Measurements from ENCODE around the gene RAP1A.

Gene RAP1A

GRCh38 chr1:111619635-111620440 lies at the start of gene RAP1A:
Gene RAP1A (plus strand): TSS chr1:111619789. CDS start chr1:111691361, 71,572 bp downstream.
- DNase-seq: peak; percentile 95

- DNase-seq: no peak
Observed at GRCh38 chr1:111569913-111570312, 49.7 kb upstream of the RAP1A start.

DNA sequence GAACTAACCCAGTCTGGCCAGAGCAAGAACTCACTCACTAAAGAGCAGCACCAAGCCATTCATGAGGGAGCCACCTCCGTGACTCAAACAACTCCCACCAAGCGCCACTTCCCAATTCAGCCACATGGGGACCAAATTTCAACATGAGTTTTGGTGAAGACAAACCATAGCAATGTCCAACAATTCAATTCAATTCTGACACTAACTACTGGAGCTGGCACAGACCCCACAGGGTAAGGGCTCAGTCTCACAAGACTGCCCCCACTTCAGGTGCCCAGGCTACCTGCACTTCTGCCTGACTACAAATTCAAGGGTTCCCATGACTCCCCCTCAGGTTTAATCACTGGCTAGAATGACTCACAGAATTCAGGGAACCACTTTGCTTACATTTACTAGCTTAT lies 48.8 kb upstream of the RAP1A start:
- peak; percentile 52 for DNase-seq

GRCh38 chr1:111571239-111571638 lies 48.4 kb upstream of the RAP1A start:
- DNase-seq: no peak

DNA sequence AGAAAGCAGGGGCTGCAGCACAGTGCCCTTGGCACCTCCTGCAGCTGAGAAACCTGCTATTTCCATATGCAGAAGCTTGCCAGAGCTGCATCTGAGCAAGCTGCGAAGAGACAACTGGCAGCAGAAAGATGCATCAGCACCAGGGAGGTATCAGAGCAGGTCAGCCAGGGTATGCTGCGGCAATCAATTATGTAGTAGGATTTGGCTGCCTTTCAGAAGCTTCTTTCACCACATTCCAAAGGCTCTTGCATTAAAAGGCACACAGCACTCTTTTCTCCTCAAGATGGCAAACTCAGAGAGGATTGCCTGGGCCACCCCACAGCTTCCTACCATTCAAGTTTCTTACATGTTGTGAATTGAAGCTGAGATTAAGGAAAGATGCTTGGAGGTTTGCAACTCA lies 47.6 kb upstream of the RAP1A start:
- DNase-seq: no peak

DNA sequence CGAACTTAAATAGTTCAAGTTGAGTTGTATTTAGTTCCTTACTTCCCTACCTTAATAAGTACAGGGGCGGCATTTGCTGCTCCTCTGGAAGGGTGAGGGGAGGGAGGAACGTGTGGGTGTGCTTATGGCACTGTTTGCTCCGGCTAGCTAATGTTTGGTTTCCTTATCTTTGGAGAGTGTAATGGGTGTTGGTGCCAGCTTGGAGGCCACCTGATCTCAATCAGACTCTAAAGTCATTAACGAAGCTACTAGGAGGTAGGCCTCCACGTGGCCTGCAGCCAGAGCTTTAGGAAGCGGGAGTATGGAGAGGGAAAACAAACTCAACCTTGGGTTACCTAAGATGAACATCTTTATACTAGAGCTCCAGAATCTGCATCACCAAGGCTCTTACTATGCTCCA lies 43.0 kb upstream of the RAP1A start:
- DNase-seq: no peak

- no peak for DNase-seq
Observed at GRCh38 chr1:111577814-111578213, 41.8 kb upstream of the RAP1A start.

DNA sequence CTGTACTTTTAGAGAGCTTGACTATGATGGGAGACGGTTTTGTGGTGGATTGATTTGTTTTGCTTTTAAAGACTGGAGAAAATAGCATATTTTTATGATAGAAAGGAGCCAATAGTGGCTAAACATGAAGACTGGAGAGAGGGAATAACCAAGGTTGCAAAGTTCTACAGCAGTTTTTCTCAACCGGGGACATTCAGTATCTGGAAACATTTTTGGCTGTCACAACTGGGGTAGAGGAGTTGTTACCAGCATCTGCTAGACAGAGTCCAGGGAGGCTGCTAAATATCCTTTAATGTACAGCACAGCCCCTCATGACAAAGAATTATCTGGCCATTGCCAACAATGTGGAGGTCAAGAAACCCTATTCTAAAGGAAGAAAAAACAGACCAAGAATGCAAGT lies 38.4 kb upstream of the RAP1A start:
- DNase-seq: no peak

DNA sequence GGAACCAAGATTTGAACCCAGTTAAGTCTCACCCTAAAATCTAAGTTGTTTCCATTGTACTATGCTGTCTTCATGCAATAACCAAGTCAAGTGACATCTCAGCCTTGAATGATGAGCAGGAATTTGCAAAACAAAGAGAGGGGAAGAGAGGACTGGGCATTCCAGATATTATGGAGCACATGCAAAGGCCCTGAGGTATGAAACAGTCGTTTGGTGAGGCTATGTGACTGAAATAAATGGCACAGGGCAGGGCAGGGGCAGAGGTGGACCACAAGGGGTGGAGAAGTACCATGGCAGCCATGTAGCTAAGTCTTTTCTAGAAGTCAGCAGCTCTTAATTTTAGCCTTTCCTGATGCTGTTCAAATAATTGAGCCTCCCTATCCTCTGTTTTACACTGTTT lies 37.6 kb upstream of the RAP1A start:
- no peak for DNase-seq

DNA sequence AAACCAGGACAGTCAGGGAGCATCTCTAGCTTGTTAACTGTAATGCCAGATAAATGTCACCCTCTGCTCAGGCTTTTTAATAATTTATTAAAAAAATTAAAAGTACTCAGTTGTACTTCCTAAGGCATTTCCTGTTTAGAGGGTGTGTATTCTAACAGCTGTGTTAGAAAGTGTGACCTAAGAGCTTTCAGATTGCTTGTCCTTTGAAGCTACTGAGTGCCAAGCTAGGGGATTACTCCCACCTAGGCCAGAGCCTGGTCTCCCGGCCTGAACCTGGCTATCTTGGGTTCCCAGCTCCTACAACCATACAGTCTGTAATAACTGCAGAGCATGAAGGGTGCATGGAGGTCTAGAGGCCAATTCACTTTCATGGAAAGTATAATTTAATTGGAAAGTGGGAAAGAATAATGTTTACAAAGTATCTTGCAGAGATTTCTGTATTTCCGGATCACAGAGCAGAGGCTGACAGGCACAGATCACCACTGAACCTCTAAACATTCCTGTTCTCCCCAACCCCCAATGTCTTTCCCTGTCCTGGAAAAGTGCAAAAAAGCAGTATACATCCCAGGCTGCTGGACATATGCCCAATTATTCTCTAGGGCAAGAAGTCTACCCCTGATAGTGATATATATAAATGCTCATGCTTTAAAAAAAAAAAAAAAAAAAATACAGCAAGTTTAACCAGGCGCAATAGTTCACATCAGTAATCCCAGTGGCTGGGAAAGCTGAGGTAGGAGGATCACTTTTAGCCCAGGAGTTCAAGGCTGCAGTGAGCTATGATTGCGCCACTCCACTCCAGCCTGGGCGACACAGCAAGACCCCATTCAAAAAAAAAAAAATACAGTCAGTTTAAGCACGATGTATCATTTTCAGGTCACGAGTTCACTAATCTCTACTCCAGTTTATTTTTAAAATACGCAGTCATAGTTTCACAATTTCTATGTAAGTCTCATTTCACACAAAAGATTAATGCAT lies 36.7 kb upstream of the RAP1A start:
- DNase-seq: no peak

DNA sequence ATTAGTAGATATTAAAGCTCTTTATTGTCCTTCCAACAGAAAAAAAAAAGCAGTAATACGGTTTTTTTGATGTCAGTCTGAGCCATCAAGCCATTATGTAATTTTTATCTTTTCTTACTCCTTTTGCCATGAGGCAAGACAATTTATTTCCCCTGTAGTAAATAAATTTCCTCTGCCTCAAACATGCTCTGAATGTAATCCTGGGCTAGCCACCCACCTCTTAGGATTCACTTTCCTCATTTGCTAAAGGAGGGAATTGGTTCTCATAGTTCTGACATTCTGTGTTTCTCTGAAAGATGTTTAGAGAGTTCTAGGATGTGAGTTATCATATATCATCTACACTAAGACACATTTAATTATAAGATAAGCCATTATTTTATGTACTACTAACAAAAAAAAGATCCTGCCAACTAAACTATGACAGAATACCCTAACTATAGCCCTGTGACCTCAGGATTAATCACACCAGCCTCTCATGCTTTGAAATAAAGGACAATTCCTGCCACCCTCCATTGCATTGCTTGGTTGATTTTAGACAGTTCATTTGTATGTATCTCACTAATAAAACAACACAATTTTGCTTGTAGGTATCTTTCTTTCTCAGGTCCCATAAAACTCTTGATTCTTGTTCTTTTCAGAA lies 34.0 kb upstream of the RAP1A start:
- DNase-seq: no peak

DNA sequence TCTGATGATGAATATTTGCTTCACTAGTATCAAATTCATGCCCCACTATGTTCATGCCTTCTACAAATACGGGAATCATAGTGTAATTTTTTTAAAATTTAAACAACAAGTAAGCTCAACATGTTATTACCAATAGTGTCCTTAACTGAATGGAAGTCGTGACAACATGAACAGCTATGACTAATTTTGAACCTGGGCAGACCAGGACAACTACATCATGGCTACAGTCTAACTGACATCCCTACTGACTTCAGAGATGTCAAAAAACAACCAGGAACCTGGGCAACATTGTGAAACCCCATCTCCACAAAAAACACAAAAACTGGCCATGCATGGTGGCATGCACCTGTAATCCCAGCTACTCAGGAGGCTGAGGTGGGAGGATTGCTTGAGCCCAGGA lies 33.5 kb upstream of the RAP1A start:
- no peak for DNase-seq

DNA sequence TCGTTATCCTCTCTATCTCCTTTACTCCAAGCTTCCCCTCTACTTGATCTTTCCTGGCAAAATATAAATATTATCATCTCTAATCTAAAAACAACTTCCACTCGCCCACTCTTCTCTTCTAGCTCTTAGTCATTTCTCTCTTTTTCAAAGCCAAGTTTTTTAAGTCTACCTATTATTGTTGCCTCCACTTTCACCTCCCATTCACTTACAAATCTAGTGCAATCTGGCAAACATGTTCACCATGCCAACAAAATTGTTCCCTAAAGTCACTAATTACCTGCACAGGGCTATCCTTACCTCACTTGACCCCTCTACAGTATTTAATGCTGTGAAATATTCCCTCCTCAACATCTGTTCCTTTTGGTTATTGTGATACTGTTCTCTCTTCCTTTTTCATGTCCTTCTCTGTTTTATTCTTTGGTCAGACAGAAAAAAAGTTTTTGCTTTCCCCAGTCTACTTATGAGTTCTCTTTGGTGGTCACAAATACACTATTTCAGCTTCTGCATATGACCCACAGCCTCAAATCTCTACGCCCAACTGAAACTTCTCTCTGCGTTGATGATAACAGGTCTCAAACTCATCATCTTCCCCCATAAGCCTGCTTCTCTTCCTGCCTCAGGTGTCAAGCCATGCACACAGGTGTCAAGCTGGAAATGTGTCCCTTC lies 31.9 kb upstream of the RAP1A start:
- DNase-seq: no peak

GRCh38 chr1:111591937-111592336 lies 27.7 kb upstream of the RAP1A start:
- no peak for DNase-seq

- DNase-seq: peak; percentile 86
Observed at GRCh38 chr1:111592389-111593361, 26.9 kb upstream of the RAP1A start.

- DNase-seq: no peak
Observed at GRCh38 chr1:111593403-111594305, 25.9 kb upstream of the RAP1A start.

- DNase-seq: no peak
Observed at GRCh38 chr1:111594306-111594693, 25.3 kb upstream of the RAP1A start.

DNA sequence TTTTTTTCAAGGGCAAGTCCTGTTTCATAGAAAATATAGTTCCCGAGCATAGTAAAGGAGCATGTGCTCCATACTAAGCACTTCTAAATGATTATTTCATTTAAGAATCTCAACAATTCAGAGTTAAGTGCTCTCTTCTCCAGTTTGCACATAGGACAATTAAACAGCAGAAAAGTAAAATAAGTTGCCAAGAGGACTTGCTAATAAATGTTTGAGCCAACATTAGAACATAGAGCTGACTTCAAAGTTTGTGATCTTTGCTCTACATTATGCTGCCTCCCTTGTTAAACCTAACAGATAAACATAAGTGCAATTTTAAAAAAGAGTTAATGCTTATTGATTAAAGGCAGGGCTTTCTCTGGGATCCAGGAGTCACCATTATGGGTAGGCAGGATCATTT lies 23.8 kb upstream of the RAP1A start:
- DNase-seq: no peak

DNA sequence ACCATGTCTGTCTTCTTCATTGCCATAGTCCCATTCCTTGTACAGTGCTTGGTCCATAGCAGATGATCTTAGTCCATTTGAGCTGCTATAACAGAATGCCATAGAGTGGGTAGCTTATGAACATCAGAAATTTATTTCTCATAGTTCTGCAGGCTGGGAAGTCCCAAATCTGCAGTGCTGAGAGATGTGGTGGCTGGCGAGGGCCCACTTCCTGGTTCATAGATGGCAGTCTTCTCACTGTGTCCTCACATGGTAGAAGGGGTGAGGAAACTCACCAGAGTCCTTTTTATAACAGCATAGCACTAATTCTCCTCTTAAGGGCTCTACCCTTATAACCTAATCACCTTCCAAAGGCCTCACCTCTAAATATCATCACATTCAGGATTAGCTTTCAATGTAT lies 23.1 kb upstream of the RAP1A start:
- peak; percentile 78 for DNase-seq

DNA sequence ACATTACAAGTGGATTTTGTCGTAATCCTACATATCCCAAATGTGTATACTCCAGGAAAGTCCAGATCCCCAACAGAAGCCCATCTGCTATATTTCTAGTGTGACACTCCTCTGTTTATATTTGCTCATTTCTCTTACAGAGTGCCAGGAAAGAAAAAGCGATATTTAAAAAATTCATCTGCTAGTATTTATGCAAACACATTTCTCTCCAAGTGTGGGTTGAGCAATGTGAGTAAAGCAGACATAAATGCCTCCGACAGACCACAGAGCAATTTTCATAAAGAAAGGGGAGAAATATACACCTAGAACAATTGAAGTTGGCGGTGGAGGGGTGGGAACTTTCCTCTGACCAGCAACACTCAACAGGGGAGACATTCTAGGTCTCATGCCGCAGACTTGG lies 22.2 kb upstream of the RAP1A start:
- no peak for DNase-seq

DNA sequence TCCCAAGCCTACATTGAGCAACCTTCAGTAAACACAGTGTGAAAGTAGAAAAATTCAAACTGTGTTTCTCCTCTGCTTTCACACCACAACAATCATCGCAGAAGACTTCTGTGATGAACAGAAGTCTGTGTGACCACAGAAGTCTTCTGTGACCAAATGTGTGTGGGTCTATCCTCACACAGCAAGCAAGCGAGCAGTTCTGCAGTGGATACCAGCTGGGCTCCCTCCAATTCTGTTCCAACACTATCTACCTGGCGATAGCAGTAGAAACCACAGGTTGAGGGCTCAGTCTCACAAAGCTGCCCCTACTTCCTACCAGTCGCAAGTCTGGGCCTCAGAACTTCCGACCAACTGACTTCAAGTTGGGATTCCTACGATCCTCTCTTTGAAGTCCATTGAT lies 21.0 kb upstream of the RAP1A start:
- peak; percentile 52 for DNase-seq
